T1000 (cell line): Measurements from ENCODE around the gene TIA1.
"Not testable (repeated sequence)": the region's sequence is repeated elsewhere in the genome, so short reads cannot be mapped to it uniquely, and the experiment has no call there.

ENCODE experiments used
- DNase-seq: peaks from one replicate; lab custom pipeline; 2025; ENCODE audit warnings: mixed read lengths; lab: John Stamatoyannopoulos, UW

TIA1 gene

GRCh38 chr2:70214953-70215549 is 33.4 kb downstream of the TIA1 start:
- no peak for DNase-seq

GRCh38 chr2:70214365-70214764 is 34.1 kb downstream of the TIA1 start:
- DNase-seq: no peak

GRCh38 chr2:70212298-70212932 is 36.0 kb downstream of the TIA1 start:
- DNase-seq: no peak

- DNase-seq: no peak
These were observed 36.8 kb downstream of the TIA1 start for GRCh38 chr2:70211595-70211994.

DNA sequence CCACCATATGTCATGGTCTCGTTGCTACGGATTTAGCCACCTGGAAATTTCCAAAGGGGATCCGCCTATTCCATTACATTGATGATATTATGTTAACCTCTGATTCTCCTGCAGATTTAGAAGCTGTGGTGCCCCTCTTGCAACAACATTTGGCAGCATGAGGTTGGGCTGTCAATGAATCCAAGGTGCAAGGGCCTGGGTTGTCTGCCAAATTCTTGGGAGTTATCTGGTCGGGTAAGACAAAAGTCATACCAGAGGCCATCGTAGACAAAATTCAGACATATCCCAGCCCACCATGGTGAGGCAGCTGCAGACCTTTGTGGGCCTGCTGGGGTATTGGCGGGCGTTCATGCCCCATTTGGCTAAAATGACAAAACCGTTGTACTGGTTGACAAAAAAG is 44.0 kb downstream of the TIA1 start:
- no peak for DNase-seq

GRCh38 chr2:70203086-70203485 is 45.3 kb downstream of the TIA1 start:
- DNase-seq: no peak

GRCh38 chr2:70202236-70202806 is 46.1 kb downstream of the TIA1 start:
- no peak for DNase-seq

- DNase-seq: no peak
These were observed 46.6 kb downstream of the TIA1 start for GRCh38 chr2:70201831-70202230.

- DNase-seq: no peak
These were observed 47.1 kb downstream of the TIA1 start for GRCh38 chr2:70201225-70201768.

- DNase-seq: no peak
These were observed 49.0 kb downstream of the TIA1 start for GRCh38 chr2:70199320-70199864.

- DNase-seq: no peak
These were observed 55.9 kb downstream of the TIA1 start for GRCh38 chr2:70192516-70192915.

DNA sequence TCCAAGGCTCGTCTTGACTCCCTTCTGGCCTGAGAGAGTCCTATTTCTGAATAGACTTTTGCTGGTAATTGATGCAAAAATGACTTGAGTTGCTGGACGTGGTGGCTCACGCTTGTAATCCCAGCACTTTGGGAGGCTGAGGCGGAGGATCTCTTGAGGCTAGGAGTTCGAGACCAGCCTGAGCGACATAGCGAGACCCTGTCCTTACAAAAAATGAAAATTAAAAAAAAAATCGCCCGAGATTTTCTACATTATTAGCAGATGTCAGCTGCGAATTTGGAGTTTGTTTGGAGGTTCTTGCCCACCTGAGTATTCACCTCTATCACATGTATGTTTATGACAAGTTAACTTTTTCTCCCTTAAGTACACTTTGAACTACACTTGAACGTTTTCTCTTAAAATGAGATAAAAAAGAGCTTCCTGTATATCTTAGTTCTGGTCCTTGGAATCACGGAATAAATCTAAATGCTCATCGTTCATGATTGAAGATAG is 57.1 kb downstream of the TIA1 start:
- DNase-seq: no peak

DNA sequence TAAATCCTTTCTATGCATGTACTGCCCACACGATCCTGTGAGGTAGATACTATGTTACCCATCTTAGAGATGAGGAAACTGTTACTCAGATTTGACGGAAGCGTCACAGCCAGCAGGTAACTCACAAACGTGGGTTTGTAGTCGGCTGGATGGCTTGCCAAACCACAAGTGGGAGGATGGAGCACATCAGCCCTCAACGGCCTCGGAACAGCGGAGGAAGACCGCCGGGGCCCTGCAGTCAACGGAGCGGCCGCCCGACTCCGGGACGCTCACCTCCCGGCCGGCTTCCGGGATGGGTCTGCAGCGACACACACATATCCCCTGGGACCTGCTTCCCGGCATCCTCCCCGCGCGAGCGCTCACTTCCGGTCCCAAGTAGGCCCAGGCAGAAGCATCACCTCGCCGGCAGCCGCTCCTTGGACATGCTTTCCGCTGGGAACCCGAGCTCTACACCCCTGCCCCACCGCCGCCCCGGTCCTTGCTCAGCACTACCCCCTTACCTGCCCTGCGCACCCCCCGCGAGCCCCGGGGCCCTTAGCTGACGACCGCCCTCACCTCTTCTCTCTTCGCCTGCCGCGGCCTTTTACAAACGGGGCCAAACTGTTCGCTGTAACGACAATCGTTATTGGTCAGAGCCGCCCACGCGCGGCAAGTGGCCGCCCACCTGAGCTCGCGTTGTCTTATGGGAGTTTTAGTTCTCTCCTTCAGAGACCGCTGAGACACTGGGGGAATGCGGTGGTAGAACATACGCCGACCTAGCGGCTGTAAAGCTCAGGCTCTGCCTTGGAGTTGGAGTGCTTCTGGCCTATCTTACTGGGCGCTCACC is 57.8 kb downstream of the TIA1 start, which contains the start of gene C2orf42:
TSS of gene C2orf42 (minus strand) at position 602 of the 826 bp plus-strand sequence. CDS start 9,034 bp downstream, outside the sequence.
- peak; percentile 93 for DNase-seq

DNA sequence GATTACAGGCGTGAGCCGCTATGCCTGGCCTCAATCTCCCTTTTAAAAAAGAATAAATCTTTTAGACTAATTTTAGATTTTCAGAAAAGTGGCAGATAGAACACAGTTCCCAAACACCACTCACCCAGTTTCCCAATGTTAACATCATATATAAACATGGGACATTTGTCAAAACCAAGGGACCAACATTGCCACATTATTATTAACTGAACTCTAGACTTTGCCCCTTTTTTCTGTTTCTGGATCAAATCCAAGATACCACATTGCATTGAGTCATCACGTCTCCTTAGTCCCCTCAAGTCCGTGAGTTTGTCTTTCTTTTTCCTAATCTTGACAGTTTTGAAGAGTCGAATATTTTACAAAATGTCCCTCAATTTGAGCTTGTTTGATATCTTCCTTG is 60.0 kb downstream of the TIA1 start:
- DNase-seq: no peak

DNA sequence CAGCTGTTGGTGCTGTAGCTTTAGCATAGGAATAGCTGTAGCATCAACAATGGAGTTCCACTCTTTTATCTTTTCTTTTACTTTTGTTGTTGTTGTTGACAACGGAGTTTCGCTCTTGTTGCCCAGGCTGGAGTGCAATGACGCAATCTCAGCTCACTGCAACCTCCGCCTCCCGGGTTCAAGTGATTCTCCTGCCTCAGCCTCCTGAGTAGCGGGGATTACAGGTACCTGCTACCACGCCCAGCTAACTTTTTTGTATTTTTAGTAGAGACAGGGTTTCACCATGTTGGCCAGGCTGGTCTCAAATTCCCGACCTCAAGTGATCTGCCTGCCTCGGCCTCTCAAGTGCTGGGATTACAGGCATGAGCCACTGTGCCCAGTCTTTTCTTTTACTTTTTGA is 61.3 kb downstream of the TIA1 start:
- not testable (repeated sequence) for DNase-seq

GRCh38 chr2:70182689-70183088 is 65.7 kb downstream of the TIA1 start:
- no peak for DNase-seq

DNA sequence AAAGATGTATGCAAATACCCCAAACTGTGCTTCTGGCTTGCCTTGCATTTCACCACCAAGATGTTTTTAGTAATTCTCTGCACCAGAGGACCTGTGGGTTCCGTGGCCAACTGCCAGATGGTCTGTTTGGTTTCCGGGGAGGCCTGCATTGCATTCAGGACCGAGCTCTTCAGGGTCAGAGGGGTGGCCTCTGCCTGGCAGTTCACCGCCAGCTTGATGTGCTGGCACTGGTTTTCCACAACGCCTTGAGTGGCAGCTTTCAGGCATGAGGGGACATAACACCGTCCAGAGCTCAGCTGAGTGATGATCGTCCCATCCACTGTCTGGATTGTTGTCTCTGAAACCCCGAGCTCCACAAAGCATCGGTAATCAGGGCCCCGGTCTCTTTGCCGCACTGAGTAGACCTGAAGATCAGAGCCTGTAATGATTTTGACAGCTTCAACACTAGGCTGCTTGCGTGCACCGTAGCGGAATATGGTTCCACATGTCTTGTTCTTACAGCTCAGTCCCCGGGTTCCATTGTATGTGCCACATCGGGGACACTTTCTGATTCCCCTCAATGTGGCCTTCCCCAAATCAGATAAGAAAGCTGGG is 67.0 kb downstream of the TIA1 start:
- no peak for DNase-seq

GRCh38 chr2:70173520-70173919 is 74.9 kb downstream of the TIA1 start:
- no peak for DNase-seq

DNA sequence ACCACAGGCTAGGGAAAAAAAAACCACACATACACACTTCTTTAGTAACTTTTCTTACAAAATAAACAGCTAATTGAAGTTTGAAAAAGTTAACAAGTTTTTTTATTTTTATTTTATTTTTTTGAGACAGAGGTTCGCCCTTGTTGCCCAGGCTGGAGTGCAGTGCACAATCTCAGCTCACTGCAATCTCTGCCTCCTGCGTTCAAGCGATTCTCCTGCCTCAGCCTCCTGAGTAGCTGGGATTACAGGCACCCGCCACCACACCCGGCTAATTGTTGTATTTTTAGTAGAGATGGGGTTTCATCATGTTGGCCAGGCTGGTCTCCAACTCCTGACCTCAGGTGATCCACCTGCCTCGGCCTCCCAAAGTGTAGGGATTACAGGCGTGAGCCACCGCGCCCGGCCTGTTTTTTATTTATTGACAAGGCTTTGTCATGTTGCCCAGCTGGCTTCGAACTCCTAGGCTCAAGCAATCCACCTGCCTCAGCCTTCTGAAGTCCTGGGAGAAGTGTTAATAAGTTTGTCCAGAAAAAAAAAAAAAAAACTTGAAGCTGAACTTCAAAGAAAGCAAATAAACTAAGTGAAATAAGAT is 78.7 kb downstream of the TIA1 start:
- DNase-seq: not testable (repeated sequence)

DNA sequence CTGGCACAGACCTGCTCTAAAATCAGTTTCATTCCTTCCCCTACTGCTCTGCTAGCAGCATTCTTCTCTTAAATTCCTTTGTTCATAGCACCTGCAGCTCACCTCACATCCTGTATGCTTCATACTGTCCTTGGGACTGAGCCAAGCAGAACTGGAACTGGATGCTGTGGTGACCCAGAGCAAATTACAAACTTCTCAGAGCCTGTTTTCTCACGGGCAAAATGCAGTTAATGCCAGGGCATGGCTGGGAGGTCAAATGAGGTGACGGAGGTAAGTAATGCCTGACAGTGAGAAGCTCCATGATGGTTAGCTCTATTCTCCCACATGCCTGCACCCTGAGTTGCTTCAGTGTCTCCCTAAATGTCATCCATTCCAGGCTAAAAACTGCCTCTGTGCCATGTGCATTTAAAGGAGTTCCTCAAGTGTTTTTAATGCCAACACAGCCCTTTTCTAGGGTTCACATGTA is 87.3 kb downstream of the TIA1 start:
- no peak for DNase-seq

- no peak for DNase-seq
These were observed 87.9 kb downstream of the TIA1 start for GRCh38 chr2:70160545-70160944.
